Activated CD4-positive, alpha-beta T cell treated with anti-CD3 and anti-CD28 coated beads for 24 hours (primary cell): Measurements from ENCODE around the gene PHACTR2.
"Not testable (repeated sequence)": the region's sequence is repeated elsewhere in the genome, so short reads cannot be mapped to it uniquely, and the experiment has no call there.

Experiments
- DNase-seq, 2 donors: peaks; one replicate each; pipeline ENCODE4 v3.0.0-alpha.2; 2020; ENCODE audit warnings: low read depth in 2 of 2

Gene PHACTR2

DNA sequence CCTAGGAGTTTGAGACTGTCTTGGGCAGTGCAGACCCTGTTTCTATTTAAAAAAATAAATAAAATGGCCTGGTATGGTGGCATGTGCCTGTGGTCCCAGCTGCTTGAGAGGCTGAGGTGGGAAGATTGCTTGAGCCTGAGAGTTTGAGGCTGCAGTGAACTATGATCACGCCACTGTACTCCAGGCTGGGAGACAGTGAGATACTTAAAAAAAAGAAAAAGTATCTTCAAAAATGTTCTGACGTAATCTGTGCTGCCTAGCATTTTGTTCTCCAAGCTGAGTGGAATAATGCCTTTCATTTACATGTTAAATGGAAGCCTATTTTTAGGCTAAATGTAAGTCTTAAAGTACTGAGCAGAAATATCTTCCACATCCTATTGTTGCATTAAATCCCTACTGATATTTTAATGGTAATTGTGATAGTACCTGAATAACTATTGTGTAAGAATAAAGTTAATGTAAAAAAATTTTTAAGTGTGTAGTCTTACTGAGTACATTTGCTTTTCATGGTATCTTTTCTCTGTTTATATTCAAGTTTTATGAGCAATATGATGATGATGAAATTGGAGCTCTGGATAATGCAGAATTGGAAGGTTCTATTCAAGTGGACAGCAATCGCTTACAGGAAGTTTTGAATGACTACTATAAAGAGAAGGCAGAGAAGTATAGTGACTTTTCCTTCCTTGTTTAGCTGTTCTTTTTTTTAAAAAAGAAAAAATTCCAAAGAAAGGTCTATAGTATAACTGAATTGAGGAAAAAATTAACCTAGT, 182.3 kb downstream of the PHACTR2 start:
- no peak for DNase-seq

DNA sequence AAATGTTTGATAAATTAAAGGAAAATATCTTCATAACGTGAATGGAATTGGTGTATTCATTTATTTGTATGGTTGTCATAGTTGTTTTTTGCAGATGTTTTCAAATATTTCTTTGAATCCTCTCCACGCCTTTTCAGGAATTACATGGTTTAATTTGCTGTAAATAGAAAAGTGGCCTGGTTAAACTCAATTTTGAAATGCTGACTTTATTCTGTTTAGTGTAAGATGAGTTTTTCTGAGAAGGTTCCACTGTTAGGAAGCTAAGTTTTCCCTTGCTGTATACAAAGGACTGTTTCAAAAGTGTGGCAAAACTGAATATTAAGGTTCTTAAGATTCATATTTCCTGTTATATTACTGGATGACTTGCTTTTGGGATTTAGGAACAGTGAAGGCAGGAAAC, 186.0 kb downstream of the PHACTR2 start:
- DNase-seq = no peak

DNA sequence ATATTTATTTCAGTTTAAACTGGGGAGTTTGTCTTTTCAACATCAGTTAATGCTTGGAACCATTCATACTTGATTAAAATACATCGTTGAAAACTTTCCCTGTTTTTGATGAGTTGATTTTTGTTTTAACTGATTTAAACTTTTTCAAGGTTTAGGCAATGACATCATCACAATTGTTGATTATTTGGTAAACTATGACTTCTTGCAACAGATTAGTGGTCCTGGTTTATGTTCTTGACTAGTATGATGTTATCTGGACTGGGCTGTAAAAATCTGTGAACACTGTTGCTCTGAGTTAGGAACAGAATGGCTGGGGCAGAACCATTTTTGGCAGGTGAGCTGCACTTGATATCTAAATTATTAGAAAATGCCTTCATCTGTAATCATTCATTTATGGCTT, 186.5 kb downstream of the PHACTR2 start, which contains the start of gene ZC2HC1B:
Gene ZC2HC1B (plus strand): TSS at position 241 of the 400 bp plus-strand sequence. CDS start 66 bp downstream, at position 307.
- DNase-seq = no peak

DNA sequence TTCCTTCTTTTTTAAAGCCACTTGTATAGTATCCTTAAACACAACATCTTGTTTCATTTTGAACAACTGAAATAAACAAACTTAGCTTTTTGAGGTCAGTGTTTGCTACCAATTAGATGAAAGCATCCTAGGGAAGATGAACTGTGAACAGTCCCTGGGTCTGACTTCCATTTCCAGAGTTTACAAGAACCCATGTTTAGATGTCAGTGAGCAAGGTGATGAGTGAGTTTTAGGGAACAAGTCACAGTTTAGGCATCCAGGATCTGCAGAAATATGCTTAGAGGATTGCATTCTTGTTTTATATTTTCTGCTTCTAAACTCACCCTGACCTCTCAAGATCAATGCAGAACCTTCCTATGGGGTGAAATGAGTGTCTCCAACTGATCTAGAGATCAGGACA, 189.5 kb downstream of the PHACTR2 start:
- no peak for DNase-seq

DNA sequence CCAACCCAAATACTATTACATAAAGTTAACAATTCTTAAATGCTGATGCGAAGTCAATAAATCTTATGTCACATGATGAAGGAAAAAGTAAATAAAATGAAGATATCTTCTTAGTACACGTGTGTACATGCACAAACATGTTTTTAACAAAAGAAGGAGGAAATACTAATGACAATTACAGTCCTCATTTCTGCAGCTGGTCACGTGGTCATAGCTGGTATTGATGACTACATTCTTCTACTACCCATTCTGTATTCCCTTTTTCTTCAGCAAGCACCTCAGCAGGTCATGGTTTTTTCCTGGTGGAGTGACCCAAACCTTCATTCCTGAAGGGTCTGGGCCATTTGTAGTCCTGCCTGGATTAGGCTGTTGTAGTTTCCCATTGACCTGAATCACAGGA, 191.0 kb downstream of the PHACTR2 start:
- not testable (repeated sequence) for DNase-seq

DNA sequence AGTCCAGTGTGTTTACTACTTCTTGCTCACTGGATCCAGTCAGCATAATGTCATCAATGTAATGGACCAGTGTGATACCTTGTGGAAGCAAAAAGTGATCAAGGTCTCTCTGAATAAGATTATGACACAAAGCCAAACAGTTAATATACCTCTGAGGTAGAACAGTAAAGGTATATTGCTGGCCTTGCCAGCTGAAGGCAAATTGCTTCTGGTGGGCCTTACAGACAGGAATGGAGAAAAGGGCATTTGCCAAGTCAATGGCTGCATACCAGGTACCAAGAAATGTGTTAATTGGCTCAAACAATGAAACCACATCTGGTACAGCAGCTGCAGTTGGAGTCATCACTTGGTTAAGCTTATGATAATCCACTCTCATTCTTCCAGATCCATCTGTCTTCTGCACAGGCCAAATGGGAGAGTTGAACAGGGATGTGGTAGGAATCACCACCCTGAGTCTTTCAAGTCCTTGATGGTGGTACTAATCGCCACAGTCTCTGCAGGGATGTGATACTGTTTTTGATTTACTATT, 193.5 kb downstream of the PHACTR2 start:
- not testable (repeated sequence) for DNase-seq

DNA sequence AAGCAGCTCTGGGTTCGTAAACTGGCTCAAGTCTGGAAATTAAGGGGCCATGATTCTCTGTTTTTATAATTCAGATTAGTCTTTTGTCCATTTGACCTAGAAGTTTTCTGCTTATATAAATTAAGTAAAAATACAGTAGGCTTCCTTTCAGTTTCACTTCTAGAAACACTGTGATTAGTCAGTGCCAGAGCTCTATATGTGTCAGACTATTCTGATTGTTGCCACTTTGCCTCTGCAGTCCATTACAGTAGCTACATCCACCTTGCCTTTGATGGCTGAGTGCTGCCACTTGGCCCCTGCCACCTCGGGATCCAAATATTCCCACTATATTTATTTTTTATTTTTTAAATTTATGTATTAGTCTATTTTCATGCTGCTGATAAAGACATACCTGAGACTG, 194.4 kb downstream of the PHACTR2 start:
- DNase-seq = no peak

DNA sequence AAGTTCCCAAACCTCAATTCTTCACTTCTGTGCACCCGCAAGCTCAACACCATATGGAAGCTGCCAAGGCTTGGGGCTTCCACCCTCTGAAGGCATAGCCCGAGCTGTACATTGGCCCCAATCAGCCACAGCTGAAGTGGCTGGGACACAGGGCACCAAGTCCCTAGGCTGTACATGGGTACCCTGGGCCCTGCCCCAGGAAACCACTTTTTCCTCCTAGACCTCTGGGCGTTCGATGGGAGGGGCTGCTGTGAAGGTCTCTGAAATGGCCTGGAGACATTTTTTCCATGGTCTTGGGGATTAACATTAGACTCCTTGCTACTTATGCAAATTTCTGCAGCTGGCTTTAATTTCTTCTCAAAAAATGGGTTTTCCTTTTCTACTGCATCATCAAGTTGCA, 195.8 kb downstream of the PHACTR2 start:
- not testable (repeated sequence) for DNase-seq

DNA sequence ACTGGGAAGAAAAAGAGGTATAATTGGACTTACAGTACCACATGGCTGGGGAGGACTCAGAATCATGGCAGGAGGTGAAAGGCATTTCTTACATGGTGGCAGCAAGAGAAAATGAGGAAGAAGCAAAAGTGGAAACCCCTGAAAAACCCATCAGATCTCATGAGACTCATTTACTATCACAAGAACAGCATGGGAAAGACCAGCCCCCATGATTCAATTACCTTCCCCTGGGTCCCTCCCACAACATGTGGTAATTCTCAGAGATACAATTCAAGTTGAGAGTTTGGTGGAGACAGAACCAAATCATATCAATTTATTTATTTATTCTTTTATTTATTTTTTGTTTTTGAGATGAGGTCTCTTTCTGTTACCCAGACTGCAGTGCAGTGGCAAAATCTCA, 196.7 kb downstream of the PHACTR2 start:
- DNase-seq = not testable (repeated sequence)

DNA sequence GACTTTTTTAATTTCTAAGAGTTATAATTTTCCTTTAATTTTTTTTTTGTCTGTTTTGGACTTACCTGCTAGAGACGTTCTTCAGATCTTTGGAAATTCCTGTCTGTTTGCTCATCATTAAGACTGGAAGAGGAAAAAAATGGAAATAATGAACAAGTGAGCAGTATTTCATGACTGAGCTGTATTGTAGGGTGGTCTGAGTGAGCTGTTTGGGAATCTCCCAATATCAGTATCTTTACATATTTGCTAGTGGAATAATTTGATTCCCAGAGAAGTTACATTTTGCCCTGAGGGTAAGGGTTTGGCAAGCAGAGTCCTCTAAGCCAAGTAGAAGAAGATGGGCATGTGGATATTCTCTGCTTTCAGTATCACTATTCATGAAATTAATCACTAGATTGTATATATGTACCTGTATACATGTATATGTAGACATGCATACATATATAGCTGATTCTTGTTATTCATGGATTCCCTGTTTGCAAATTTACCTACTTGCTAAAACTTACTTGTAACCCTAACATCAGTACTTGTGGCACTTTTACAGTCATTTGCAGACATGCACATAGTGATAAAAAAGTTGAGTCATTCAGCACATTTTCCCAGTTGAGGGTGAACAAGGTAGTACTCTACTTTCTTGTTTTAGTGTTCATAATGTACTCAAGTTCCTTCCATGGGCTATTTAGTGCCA, 200.0 kb downstream of the PHACTR2 start:
- no peak for DNase-seq

DNA sequence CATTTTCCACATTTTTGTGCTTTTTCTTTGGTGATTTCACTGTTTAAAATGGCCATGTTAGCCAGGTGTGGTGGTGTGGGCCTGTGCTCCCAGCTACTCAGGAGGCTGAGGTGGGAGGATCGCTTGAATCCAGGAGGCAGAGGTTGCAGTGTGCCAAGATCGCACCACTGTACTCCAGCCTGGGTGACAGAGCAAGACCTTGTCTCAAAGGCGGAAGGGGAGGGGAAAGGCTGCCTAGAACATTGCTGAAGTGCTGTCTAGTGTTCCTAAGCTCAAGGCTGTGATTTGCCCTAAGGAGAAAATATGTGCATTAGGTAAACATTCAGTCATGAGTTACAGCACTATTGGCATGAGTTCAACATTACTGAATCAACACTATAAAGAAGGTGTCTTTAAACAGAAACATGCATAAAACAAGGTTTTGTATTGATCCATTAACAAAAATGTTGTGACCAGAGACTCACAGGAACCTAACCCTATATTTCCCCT, 200.6 kb downstream of the PHACTR2 start:
- no peak for DNase-seq

DNA sequence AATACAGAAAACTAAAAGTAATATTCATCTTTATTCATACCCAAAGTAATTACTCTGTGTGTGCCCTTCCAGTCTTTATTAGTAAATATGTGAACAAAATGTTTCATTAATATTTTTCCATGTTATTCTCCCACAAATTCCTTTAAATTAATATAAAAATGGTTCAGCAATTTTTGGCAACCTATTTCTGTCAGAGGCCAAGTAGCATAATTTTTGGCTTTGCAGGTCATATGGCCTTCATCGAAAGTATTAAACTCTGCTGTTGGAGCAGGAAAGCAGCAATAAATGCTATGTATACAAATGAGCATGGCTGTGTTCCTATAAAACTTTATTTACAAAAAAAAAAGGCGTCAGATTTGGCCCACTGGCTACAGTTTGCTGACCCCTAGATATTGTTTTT, 202.6 kb downstream of the PHACTR2 start:
- no peak for DNase-seq
